ENCODE measurements around the gene SLC4A1. TPM values are rescaled to one million over a fixed set of nuclear protein-coding genes. Genes with fewer than 3 reads are reported as not detected.

The SLC4A1 gene
- total and polyA plus RNA-seq, 2 experiments from 2014 or later, result not detected

GRCh38 chr17:44223541-44224071 lies 44.3 kb downstream of the SLC4A1 start (continued):
- TF ChIP-seq ZNF462 (CRISPR knock-in tag; IDR thresholded peaks at IDR 0.05), result no peak
- TF ChIP-seq STAT1 (IDR thresholded peaks at IDR 0.05; ENCODE audit: unreplicated experiment), result no peak
- TF ChIP-seq, protein P1, sequence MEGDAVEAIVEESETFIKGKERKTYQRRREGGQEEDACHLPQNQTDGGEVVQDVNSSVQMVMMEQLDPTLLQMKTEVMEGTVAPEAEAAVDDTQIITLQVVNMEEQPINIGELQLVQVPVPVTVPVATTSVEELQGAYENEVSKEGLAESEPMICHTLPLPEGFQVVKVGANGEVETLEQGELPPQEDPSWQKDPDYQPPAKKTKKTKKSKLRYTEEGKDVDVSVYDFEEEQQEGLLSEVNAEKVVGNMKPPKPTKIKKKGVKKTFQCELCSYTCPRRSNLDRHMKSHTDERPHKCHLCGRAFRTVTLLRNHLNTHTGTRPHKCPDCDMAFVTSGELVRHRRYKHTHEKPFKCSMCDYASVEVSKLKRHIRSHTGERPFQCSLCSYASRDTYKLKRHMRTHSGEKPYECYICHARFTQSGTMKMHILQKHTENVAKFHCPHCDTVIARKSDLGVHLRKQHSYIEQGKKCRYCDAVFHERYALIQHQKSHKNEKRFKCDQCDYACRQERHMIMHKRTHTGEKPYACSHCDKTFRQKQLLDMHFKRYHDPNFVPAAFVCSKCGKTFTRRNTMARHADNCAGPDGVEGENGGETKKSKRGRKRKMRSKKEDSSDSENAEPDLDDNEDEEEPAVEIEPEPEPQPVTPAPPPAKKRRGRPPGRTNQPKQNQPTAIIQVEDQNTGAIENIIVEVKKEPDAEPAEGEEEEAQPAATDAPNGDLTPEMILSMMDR (conservative IDR thresholded peaks at IDR 0.05; ENCODE audit: low read depth in 2 of 2), result no peak
- TF ChIP-seq NANOG (IDR thresholded peaks at IDR 0.05; ENCODE audit: borderline replicate concordance), result no peak
- TF ChIP-seq, protein P2, sequence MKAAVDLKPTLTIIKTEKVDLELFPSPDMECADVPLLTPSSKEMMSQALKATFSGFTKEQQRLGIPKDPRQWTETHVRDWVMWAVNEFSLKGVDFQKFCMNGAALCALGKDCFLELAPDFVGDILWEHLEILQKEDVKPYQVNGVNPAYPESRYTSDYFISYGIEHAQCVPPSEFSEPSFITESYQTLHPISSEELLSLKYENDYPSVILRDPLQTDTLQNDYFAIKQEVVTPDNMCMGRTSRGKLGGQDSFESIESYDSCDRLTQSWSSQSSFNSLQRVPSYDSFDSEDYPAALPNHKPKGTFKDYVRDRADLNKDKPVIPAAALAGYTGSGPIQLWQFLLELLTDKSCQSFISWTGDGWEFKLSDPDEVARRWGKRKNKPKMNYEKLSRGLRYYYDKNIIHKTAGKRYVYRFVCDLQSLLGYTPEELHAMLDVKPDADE (IDR thresholded peaks at IDR 0.05), result no peak
- TF ChIP-seq REST (IDR thresholded peaks at IDR 0.05; ENCODE audit: unreplicated experiment), result no peak
- TF ChIP-seq JUNB (IDR thresholded peaks at IDR 0.05; ENCODE audit: unreplicated experiment), result no peak
- TF ChIP-seq ZNF114 (CRISPR knock-in tag; IDR thresholded peaks at IDR 0.05), result no peak
- no peak for TF ChIP-seq EZH2 (IDR thresholded peaks at IDR 0.05; ENCODE audit: low read depth, unreplicated experiment)

Data from GM23338 (cell line).